HepG2 (cell line): Measurements from ENCODE around the gene FANCE. TPM values are rescaled to one million over a fixed set of nuclear protein-coding genes. Genes with fewer than 3 reads are reported as not detected.

Experiments
- ATAC-seq: fragments of 200-7000 bp; cut with Tn5 transposase; 3 replicates; pipeline ENCODE4 v1.9.1; 2020; ENCODE audit warnings: mild to moderate bottlenecking, moderate library complexity
- BruUV-seq: library from RNA; stranded (reverse); fragments of 400-500 nt; replicated peaks from 2 replicates; lab custom pipeline; 2021; lab: Mats Ljungman, UMichigan
- CTCF ChIA-PET: fragments of 300-600 bp; formaldehyde crosslinking; extraction: SDS; loops from one replicate; lab custom pipeline; 2021; ENCODE audit warnings: low total read pairs, inconsistent platforms, low intra/inter-chr PET ratio; lab: Yijun Ruan, JAX
- POLR2A ChIA-PET: fragments of 350-600 bp; sonication (Branson Sonifier 250); formaldehyde crosslinking; loops from one replicate; lab custom pipeline; 2020; ENCODE audit warnings: antibody characterized with exemption, inconsistent platforms; lab: Yijun Ruan, JAX
- DNase-seq: peaks from one replicate; pipeline ENCODE4 v3.0.0-alpha.2; 2015; ENCODE audit warnings: low spot score
- FAIRE-seq: peaks from 3 replicates; lab custom pipeline; 2011; peaks lifted over from hg19 to GRCh38; lab: Jason Lieb, UNC
- H2AFZ ChIP-seq: one replicate; pipeline ENCODE4 v1.6.1; 2011; ENCODE audit warnings: low read length, inconsistent platforms
- H3K27ac ChIP-seq: fragments of 300-600 bp; 3 replicates; pipeline ENCODE4 v1.8.0; 2011; ENCODE audit warnings: mixed run types, mild to moderate bottlenecking, mixed read lengths, low read length, inconsistent platforms; ENCODE audit not compliant: insufficient read depth; ENCODE audit errors: extremely low read length
- H3K27me3 ChIP-seq, 2 experiments: fragments of 200-600 bp in 1 of 2; 2 replicates in 1 of 2; 3 replicates in 1 of 2; pipeline versions ENCODE4 v1.6.0 to v1.8.0; 2011; ENCODE audit warnings: low read length in 2 of 2, mild to moderate bottlenecking in 2 of 2, moderate library complexity in 2 of 2, inconsistent platforms in 1 of 2; ENCODE audit not compliant: insufficient read depth in 2 of 2, control insufficient read depth in 1 of 2
- H3K36me3 ChIP-seq, 2 experiments: fragments of 200-600 bp in 1 of 2; replicated peaks in 1 of 2; 2 replicates in 1 of 2; 3 replicates in 1 of 2; pipeline versions ENCODE4 v1.5.1 to v1.8.0; 2011; ENCODE audit warnings: low read length in 2 of 2, inconsistent platforms in 1 of 2; ENCODE audit not compliant: insufficient read depth in 2 of 2, control insufficient read depth in 1 of 2
- H3K4me1 ChIP-seq: 2 replicates; pipeline ENCODE4 v1.5.1; 2012; ENCODE audit warnings: low read length, inconsistent platforms; ENCODE audit not compliant: insufficient read depth
- H3K4me2 ChIP-seq: 2 replicates; pipeline ENCODE4 v1.6.0; 2011; ENCODE audit warnings: low read depth, low read length, inconsistent platforms
- H3K4me3 ChIP-seq, 3 experiments: fragments of 200-600 bp in 1 of 3; sonication (generic), shearing (Covaris generic) in 1 of 3; replicated peaks in 1 of 3; 2 replicates each; pipeline ENCODE4 v1.5.1; 2011 to 2016; ENCODE audit warnings: low read length in 3 of 3, inconsistent platforms in 2 of 3, low read depth in 2 of 3, mild to moderate bottlenecking in 2 of 3, control low read depth in 1 of 3, mixed read lengths in 1 of 3; ENCODE audit not compliant: insufficient read depth in 1 of 3
- H3K79me2 ChIP-seq: one replicate; pipeline ENCODE4 v1.6.1; 2011; ENCODE audit warnings: low read length, inconsistent platforms; ENCODE audit not compliant: insufficient read depth
- H3K9ac ChIP-seq: 2 replicates; pipeline ENCODE4 v1.6.0; 2011; ENCODE audit warnings: mild to moderate bottlenecking, low read depth, low read length, inconsistent platforms; ENCODE audit not compliant: insufficient read depth
- H3K9me3 ChIP-seq: 2 replicates; pipeline ENCODE4 v1.5.1; 2012; ENCODE audit warnings: mild to moderate bottlenecking, low read length
- H4K20me1 ChIP-seq: 2 replicates; pipeline ENCODE4 v1.6.0; 2011; ENCODE audit warnings: inconsistent platforms, mild to moderate bottlenecking, low read length, moderate library complexity; ENCODE audit not compliant: insufficient read depth
- ADNP ChIP-seq: sonication (generic); formaldehyde crosslinking; IDR thresholded peaks from 2 replicates; pipeline ENCODE4 v1.4.0; 2020; ENCODE audit warnings: missing genetic modification reagents
- AKNA ChIP-seq: sonication (generic); formaldehyde crosslinking; IDR thresholded peaks from 2 replicates; pipeline ENCODE4 v1.4.0; 2020; ENCODE audit warnings: missing genetic modification reagents, borderline replicate concordance
- ATM ChIP-seq: fragments of 450-650 bp; IDR thresholded peaks from 2 replicates; pipeline ENCODE4 v1.7.1; 2017; ENCODE audit warnings: mild to moderate bottlenecking, borderline replicate concordance
- FOXA3 ChIP-seq: IDR thresholded peaks from 2 replicates; pipeline ENCODE4 v1.6.1; 2016; ENCODE audit warnings: missing genetic modification reagents, missing compliant biosample characterization
- FOXK2 ChIP-seq: fragments of 450-650 bp; IDR thresholded peaks from 2 replicates; pipeline ENCODE4 v1.6.1; 2016
- HIVEP1 ChIP-seq: sonication (generic); formaldehyde crosslinking; IDR thresholded peaks from 2 replicates; pipeline ENCODE4 v1.4.0; 2020; ENCODE audit warnings: mild to moderate bottlenecking, missing genetic modification reagents
- KMT2B ChIP-seq: IDR thresholded peaks from 2 replicates; pipeline ENCODE4 v1.6.1; 2016; ENCODE audit warnings: missing genetic modification reagents, missing compliant biosample characterization
- RNF2 ChIP-seq: fragments of 450-650 bp; conservative IDR thresholded peaks from 2 replicates; pipeline ENCODE4 v1.6.1; 2016; ENCODE audit warnings: low read depth
- TIGD3 ChIP-seq: sonication (generic); formaldehyde crosslinking; IDR thresholded peaks from 2 replicates; pipeline ENCODE4 v1.5.1; 2020; ENCODE audit warnings: mild to moderate bottlenecking, missing genetic modification reagents, borderline replicate concordance
- ZMAT3 ChIP-seq: sonication (generic); formaldehyde crosslinking; conservative IDR thresholded peaks from 2 replicates; pipeline ENCODE4 v1.7.0; 2021; ENCODE audit warnings: missing genetic modification reagents
- ZNF121 ChIP-seq: sonication (generic); formaldehyde crosslinking; IDR thresholded peaks from 2 replicates; pipeline ENCODE4 v1.5.0; 2020; ENCODE audit warnings: mild to moderate bottlenecking, missing genetic modification reagents
- ZNF780A ChIP-seq: sonication (generic); formaldehyde crosslinking; IDR thresholded peaks from 2 replicates; pipeline ENCODE4 v1.8.0; 2022; ENCODE audit warnings: mild to moderate bottlenecking, missing genetic modification reagents, moderate library complexity
- WGBS: methylation state at CpG from one replicate; pipeline ENCODE4 v1.1.6; 2017; ENCODE audit warnings: low lambda C conversion rate; 5-methylcytosine and 5-hydroxymethylcytosine counted together
- in situ Hi-C: cut with HindIII; loops from 2 replicates; pipeline ENCODE4 v1.10.0; 2017; ENCODE audit warnings: low pct_unique_long_range_greater_than_20kb; ENCODE audit not compliant: extremely low pct_ligation_motif_present
- intact Hi-C: fragments of 100-400 bp; cut with micrococcal nuclease; formaldehyde crosslinking; loops from one replicate; pipeline ENCODE4 v1.10.0; 2022; ENCODE audit not compliant: unreplicated experiment
- polyA plus RNA-seq, 8 experiments: library from polyadenylated mRNA; depleted of rRNA in 3 of 8; stranded (reverse) in 7 of 8; unstranded in 1 of 8; fragments of >200 nt; fragmentation: Illumina TruSeq in 4 of 8; extraction: Trizol in 4 of 8; gene quantifications; 2 replicates each; pipeline versions ENCODE4 v1.2.1 to v1.2.3, GENCODE V29; 2011 to 2016; ENCODE audit warnings: low read depth in 4 of 8, missing spikeins in 1 of 8, mixed read lengths in 1 of 8; ENCODE audit not compliant: insufficient read depth in 1 of 8
- total RNA-seq, 5 experiments: library from RNA; depleted of rRNA; stranded (reverse); fragments of >200 nt; fragmentation: Illumina TruSeq; extraction: Trizol; gene quantifications; 2 replicates each; pipeline ENCODE4 v1.2.3, GENCODE V29; 2016; ENCODE audit warnings: low read depth in 1 of 5

The FANCE gene
- total and polyA plus RNA-seq, 2 of the 13 experiments (the other 11 are each of a cell fraction or from before 2014, with no cell fraction given) = 7.1 to 11.2 TPM

GRCh38 chr6:35481226-35481625, 29.1 kb downstream of the FANCE start:
- Histone ChIP-seq H3K79me2 (no peaks in the 10 kb centered on the region), H3K27me3 (no peaks in the 10 kb centered on the region), H3K4me3 (no peak overlapping the region), H3K9me3 (no peaks in the 10 kb centered on the region), H3K9ac (no peak overlapping the region), H3K36me3 (peaks cover 10 to 62% of the 10 kb centered on the region in 2 experiments), H2AFZ (no peak overlapping the region), H3K4me2 (no peak overlapping the region), H3K27ac (no peak overlapping the region), H3K4me1 (peaks cover 13% of the 10 kb centered on the region), H4K20me1 (peaks cover 4% of the 10 kb centered on the region; the same call in 1 of the 2 replicates)
- intact Hi-C loops = no loop called here
- DNase-seq (no peak), ATAC-seq (no peak), FAIRE-seq (no peak)
- 90% methylated on average over 8 of the region's 8 CpGs for WGBS
- TF ChIP-seq ATM (no peak), TIGD3 (CRISPR knock-in tag) (no peak), FOXA3 (CRISPR knock-in tag) (no peak), ADNP (CRISPR knock-in tag) (no peak), RNF2 (no peak), AKNA (CRISPR knock-in tag) (no peak), ZNF780A (no peak), ZMAT3 (CRISPR knock-in tag) (no peak), KMT2B (CRISPR knock-in tag) (no peak), HIVEP1 (no peak), ZNF121 (no peak), FOXK2 (no peak)
- ChIA-PET POLR2A (interaction anchor here (1.1 to 2.4 kb wide), 2 partner anchors 11 to 17 kb away, joined by 3 to 15 read pairs; no protein-coding TSS in a partner anchor), CTCF (no interaction called here)
- in situ Hi-C loops = no loop called here
- no TSS peak for BruUV-seq
